ES-I3 (cell line): Measurements from ENCODE around the gene CGNL1.

ENCODE experiments used
- H3K36me3 ChIP-seq: 2 replicates; pipeline ENCODE4 v1.6.1; 2013; ENCODE audit warnings: mild to moderate bottlenecking, low read length, control low read depth, moderate library complexity; ENCODE audit not compliant: insufficient read depth
- H3K4me1 ChIP-seq: 2 replicates; pipeline ENCODE4 v1.6.1; 2013; ENCODE audit warnings: mild to moderate bottlenecking, control low read depth, low read length; ENCODE audit not compliant: insufficient read depth
- H3K9ac ChIP-seq: 2 replicates; pipeline ENCODE4 v1.6.1; 2013; ENCODE audit warnings: low read depth, mild to moderate bottlenecking, low read length, moderate library complexity
- H3K9me3 ChIP-seq: 2 replicates; pipeline ENCODE4 v1.6.1; 2013; ENCODE audit warnings: mild to moderate bottlenecking, low read length, moderate library complexity; ENCODE audit not compliant: control insufficient read depth, insufficient read depth

Gene CGNL1

GRCh38 chr15:57538265-57538529 lies 161.9 kb downstream of the CGNL1 start:
- no peak overlapping the region for H3K9ac ChIP-seq
- H3K4me1 ChIP-seq: peaks cover 21% of the 10 kb centered on the region
- peaks cover 4% of the 10 kb centered on the region; the same call in 1 of the 2 replicates for H3K36me3 ChIP-seq
- H3K9me3 ChIP-seq: no peaks in the 10 kb centered on the region

- H3K9me3 ChIP-seq: no peaks in the 10 kb centered on the region
- H3K4me1 ChIP-seq: peaks cover 15% of the 10 kb centered on the region
- H3K36me3 ChIP-seq: peaks cover 4% of the 10 kb centered on the region; the same call in 1 of the 2 replicates
- H3K9ac ChIP-seq: no peak overlapping the region
Observed at GRCh38 chr15:57538821-57539220, 162.5 kb downstream of the CGNL1 start.

GRCh38 chr15:57540211-57540610 lies 163.9 kb downstream of the CGNL1 start:
- Histone ChIP-seq H3K9me3 (no peaks in the 10 kb centered on the region), H3K4me1 (peaks cover 6% of the 10 kb centered on the region; the same call in 1 of the 2 replicates), H3K36me3 (peaks cover 4% of the 10 kb centered on the region; the same call in 1 of the 2 replicates)

GRCh38 chr15:57540736-57541135 lies 164.4 kb downstream of the CGNL1 start:
- H3K9ac ChIP-seq: no peak overlapping the region
- no peaks in the 10 kb centered on the region for H3K9me3 ChIP-seq
- H3K4me1 ChIP-seq: peaks cover 6% of the 10 kb centered on the region; the same call in 1 of the 2 replicates
- H3K36me3 ChIP-seq: no peaks in the 10 kb centered on the region; the same call in 1 of the 2 replicates

More at GRCh38 chr15:57540211-57540610, 163.9 kb downstream of the CGNL1 start:
- H3K9ac ChIP-seq: no peak overlapping the region

GRCh38 chr15:57541271-57541670 lies 165.0 kb downstream of the CGNL1 start:
- H3K36me3 ChIP-seq: no peaks in the 10 kb centered on the region; the same call in 1 of the 2 replicates

GRCh38 chr15:57541805-57542504 lies 165.7 kb downstream of the CGNL1 start:
- H3K4me1 ChIP-seq: peaks cover 2% of the 10 kb centered on the region; the same call in 1 of the 2 replicates
- H3K9ac ChIP-seq: no peak overlapping the region
- no peaks in the 10 kb centered on the region for H3K9me3 ChIP-seq
- no peaks in the 10 kb centered on the region; the same call in 1 of the 2 replicates for H3K36me3 ChIP-seq

More at GRCh38 chr15:57541271-57541670, 165.0 kb downstream of the CGNL1 start:
- Histone ChIP-seq H3K9me3 (no peaks in the 10 kb centered on the region), H3K4me1 (peaks cover 6% of the 10 kb centered on the region; the same call in 1 of the 2 replicates), H3K9ac (no peak overlapping the region)

GRCh38 chr15:57542505-57542817 lies 166.2 kb downstream of the CGNL1 start:
- Histone ChIP-seq H3K9ac (no peak overlapping the region), H3K4me1 (no peaks in the 10 kb centered on the region), H3K36me3 (no peaks in the 10 kb centered on the region; the same call in 1 of the 2 replicates), H3K9me3 (no peaks in the 10 kb centered on the region)

- no peaks in the 10 kb centered on the region for H3K4me1 ChIP-seq
- no peaks in the 10 kb centered on the region for H3K9me3 ChIP-seq
- H3K36me3 ChIP-seq: no peaks in the 10 kb centered on the region; the same call in 1 of the 2 replicates
- no peak overlapping the region for H3K9ac ChIP-seq
Observed at GRCh38 chr15:57544848-57545480, 168.7 kb downstream of the CGNL1 start.

- no peaks in the 10 kb centered on the region for H3K9me3 ChIP-seq
- H3K9ac ChIP-seq: no peak overlapping the region
- H3K36me3 ChIP-seq: peaks cover 7% of the 10 kb centered on the region; the same call in 1 of the 2 replicates
- H3K4me1 ChIP-seq: peaks cover 7% of the 10 kb centered on the region
Observed at GRCh38 chr15:57545995-57546394, 169.7 kb downstream of the CGNL1 start.

GRCh38 chr15:57547243-57547755 lies 171.0 kb downstream of the CGNL1 start:
- no peaks in the 10 kb centered on the region for H3K9me3 ChIP-seq

GRCh38 chr15:57548351-57548750 lies 172.0 kb downstream of the CGNL1 start:
- Histone ChIP-seq H3K4me1 (peaks cover 27% of the 10 kb centered on the region), H3K9me3 (no peaks in the 10 kb centered on the region), H3K36me3 (peaks cover 7% of the 10 kb centered on the region; the same call in 1 of the 2 replicates), H3K9ac (no peak overlapping the region)

More at GRCh38 chr15:57547243-57547755, 171.0 kb downstream of the CGNL1 start:
- Histone ChIP-seq H3K4me1 (peaks cover 17% of the 10 kb centered on the region), H3K36me3 (peaks cover 7% of the 10 kb centered on the region; the same call in 1 of the 2 replicates), H3K9ac (no peak overlapping the region)

- peaks cover 7% of the 10 kb centered on the region; the same call in 1 of the 2 replicates for H3K36me3 ChIP-seq
- no peaks in the 10 kb centered on the region for H3K9me3 ChIP-seq
- H3K9ac ChIP-seq: no peak overlapping the region
- H3K4me1 ChIP-seq: peaks cover 29% of the 10 kb centered on the region
Observed at GRCh38 chr15:57548835-57549234, 172.5 kb downstream of the CGNL1 start.

- peaks cover 38% of the 10 kb centered on the region for H3K4me1 ChIP-seq
- no peak overlapping the region for H3K9ac ChIP-seq
- no peaks in the 10 kb centered on the region for H3K9me3 ChIP-seq
- peaks cover 7% of the 10 kb centered on the region; the same call in 1 of the 2 replicates for H3K36me3 ChIP-seq
Observed at GRCh38 chr15:57549935-57550334, 173.6 kb downstream of the CGNL1 start.

- Histone ChIP-seq H3K4me1 (peaks cover 41% of the 10 kb centered on the region), H3K36me3 (peaks cover 7% of the 10 kb centered on the region; the same call in 1 of the 2 replicates), H3K9me3 (no peaks in the 10 kb centered on the region), H3K9ac (no peak overlapping the region)
Observed at GRCh38 chr15:57550640-57551039, 174.3 kb downstream of the CGNL1 start.
